ENCODE data around the gene HP1BP3. TPM values are rescaled to one million over a fixed set of nuclear protein-coding genes. Genes with fewer than 3 reads are reported as not detected.
"Not testable (repeated sequence)": the region's sequence is repeated elsewhere in the genome, so short reads cannot be mapped to it uniquely, and the experiment has no call there.

HP1BP3 gene, protein sequence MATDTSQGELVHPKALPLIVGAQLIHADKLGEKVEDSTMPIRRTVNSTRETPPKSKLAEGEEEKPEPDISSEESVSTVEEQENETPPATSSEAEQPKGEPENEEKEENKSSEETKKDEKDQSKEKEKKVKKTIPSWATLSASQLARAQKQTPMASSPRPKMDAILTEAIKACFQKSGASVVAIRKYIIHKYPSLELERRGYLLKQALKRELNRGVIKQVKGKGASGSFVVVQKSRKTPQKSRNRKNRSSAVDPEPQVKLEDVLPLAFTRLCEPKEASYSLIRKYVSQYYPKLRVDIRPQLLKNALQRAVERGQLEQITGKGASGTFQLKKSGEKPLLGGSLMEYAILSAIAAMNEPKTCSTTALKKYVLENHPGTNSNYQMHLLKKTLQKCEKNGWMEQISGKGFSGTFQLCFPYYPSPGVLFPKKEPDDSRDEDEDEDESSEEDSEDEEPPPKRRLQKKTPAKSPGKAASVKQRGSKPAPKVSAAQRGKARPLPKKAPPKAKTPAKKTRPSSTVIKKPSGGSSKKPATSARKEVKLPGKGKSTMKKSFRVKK
- total RNA-seq (2014; rRNA removed; shearing (Covaris generic)): 194 and 276 TPM in 2 replicates

DNA sequence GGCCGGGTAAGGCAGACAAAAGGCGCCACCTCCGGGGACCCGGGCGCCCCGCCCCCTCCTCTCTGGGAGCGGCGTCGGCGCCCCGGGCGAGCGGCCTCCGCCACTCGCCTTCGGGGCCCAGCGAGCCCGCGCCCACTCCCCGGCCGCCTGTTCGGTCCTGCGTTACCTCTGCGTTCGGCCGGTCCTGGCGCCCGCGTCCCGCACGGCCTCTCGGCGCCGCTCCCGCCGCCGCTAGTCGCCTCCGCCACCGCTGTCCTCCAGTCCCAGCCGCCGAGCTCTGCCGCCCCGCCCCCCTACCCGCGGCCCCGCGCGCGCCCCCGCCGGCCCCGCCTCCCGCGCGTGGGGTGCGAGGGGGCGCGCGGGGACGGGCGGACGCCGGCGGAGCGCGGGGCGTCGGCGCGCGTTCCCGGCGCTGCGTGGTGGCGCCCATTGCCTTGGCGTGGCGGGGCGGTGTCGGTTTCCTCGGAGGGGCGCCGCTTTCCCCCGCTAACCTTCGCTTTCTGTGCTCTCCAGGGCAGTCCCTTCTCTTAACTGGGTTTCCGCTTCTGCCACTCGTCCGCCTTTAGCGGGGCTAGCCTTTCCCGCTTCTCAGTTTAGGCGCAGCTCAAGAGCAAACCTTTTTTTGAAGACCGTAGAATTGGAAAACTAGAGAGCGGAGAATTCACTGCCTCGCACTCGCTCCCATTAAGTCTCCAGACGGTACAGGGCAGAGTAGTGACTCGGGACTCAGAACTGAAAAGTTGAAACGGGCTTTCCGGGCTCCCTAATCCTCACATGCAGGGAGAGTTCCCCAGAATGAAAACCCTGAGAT, at the start of gene HP1BP3:
Gene HP1BP3 (minus strand): TSS at position 279 of the 811 bp plus-strand sequence. CDS start 6,867 bp downstream, outside the sequence.
- peak; percentile 69 for DNase-seq (ENCODE audit: low spot score)
- in situ Hi-C loops (cut with HindIII; ENCODE audit: low sequenced_read_pairs): no loop called here

- in situ Hi-C loops (cut with HindIII; ENCODE audit: low sequenced_read_pairs): no loop called here
- DNase-seq (ENCODE audit: low spot score): no peak
These were observed 49.1 kb upstream of the HP1BP3 start for GRCh38 chr1:20836230-20836629.

- no peak for DNase-seq (ENCODE audit: low spot score)
- in situ Hi-C loops (cut with HindIII; ENCODE audit: low sequenced_read_pairs): no loop called here
These were observed 47.7 kb upstream of the HP1BP3 start for GRCh38 chr1:20834780-20835179.

GRCh38 chr1:20834192-20834591, 47.1 kb upstream of the HP1BP3 start:
- DNase-seq (ENCODE audit: low spot score): no peak
- in situ Hi-C loops (cut with HindIII; ENCODE audit: low sequenced_read_pairs): no loop called here

DNA sequence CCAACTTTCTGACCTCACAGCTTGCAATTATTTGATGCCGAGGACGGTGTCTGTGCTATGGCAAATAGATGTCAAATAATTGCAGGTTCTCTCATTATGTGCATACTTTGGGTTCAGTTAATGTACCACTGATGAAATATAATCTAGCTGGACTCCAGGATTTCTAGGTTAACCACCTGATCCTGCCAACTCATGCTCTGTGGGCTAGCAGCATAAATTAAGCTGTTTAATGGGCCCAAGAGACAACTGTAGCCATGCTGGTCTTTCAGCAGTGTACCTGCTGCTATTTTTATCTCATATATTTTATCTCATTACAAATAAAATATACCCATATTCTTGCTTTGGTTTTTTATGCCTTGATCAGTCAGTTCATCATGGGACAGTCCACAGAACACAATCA, 43.3 kb upstream of the HP1BP3 start:
- in situ Hi-C loops (cut with HindIII; ENCODE audit: low sequenced_read_pairs): no loop called here

GRCh38 chr1:20829946-20830345, 42.8 kb upstream of the HP1BP3 start:
- no peak for DNase-seq (ENCODE audit: low spot score)
- in situ Hi-C loops (cut with HindIII; ENCODE audit: low sequenced_read_pairs): no loop called here

More for the DNA sequence above, 43.3 kb upstream of the HP1BP3 start:
- DNase-seq (ENCODE audit: low spot score): no peak

GRCh38 chr1:20829531-20829930, 42.4 kb upstream of the HP1BP3 start:
- in situ Hi-C loops (cut with HindIII; ENCODE audit: low sequenced_read_pairs): no loop called here
- DNase-seq (ENCODE audit: low spot score): no peak

- in situ Hi-C loops (cut with HindIII; ENCODE audit: low sequenced_read_pairs): no loop called here
- no peak for DNase-seq (ENCODE audit: low spot score)
These were observed 36.7 kb upstream of the HP1BP3 start for GRCh38 chr1:20823845-20824244.

DNA sequence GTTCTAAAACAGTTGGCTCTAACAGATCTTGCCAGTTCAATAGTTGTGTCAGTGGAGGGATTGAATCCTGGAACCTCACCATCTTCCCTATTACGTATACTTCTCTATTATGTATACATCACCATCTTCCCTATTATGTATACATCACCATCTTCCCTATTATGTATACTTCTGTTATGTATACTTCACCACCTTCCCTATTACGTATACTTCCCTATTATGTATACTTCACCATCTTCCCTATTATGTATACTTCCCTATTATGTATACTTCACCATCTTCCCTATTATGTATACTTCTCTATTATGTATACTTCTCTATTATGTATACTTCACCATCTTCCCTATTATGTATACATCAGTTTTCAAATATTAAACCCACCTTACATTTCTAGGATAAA, 34.4 kb upstream of the HP1BP3 start:
- in situ Hi-C loops (cut with HindIII; ENCODE audit: low sequenced_read_pairs): no loop called here

DNA sequence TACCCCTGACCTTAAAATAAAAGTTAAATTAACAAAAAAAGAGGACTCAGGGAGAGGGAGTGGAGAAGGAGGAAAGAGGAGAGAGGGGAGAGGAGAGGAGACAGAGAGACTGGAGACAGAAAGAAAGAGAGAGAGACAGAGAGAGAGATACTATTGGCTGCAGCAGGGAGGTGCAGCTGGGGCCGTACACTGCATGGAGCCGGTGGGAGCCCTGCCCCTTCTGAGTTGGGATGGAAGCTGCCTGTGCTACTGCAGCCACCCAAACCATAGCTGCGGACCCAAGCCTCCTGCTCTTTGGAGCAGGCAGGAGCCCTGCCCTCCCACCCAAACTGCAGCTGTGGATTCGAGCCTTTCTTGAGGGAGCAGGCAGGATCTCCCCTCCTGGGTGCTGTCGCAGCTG, 32.7 kb upstream of the HP1BP3 start:
- no peak for DNase-seq (ENCODE audit: low spot score)

More for the DNA sequence above, 34.4 kb upstream of the HP1BP3 start:
- no peak for DNase-seq (ENCODE audit: low spot score)

DNA sequence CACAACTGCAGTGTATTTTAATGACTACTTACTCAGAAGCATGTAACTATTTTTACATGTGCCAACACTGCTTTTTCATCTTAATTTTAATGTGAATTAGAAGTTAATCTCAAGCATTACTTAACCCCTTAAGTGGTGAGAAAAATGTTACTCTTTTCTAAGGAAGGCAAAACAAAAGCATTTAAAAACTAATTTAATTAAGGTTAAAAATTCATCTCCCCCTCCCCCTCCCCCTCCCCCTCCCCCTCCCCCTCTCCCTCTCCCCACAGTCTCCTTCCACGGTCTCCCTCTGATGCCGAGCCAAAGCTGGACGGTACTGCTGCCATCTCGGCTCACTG, 27.4 kb upstream of the HP1BP3 start:
- no peak for DNase-seq (ENCODE audit: low spot score)
- in situ Hi-C loops (cut with HindIII; ENCODE audit: low sequenced_read_pairs): no loop called here

More for the DNA sequence above, 32.7 kb upstream of the HP1BP3 start:
- in situ Hi-C loops (cut with HindIII; ENCODE audit: low sequenced_read_pairs): no loop called here

GRCh38 chr1:20811916-20812315, 24.8 kb upstream of the HP1BP3 start:
- no peak for DNase-seq (ENCODE audit: low spot score)
- in situ Hi-C loops (cut with HindIII; ENCODE audit: low sequenced_read_pairs): no loop called here

- in situ Hi-C loops (cut with HindIII; ENCODE audit: low sequenced_read_pairs): no loop called here
- DNase-seq (ENCODE audit: low spot score): no peak
These were observed 6.1 kb upstream of the HP1BP3 start for GRCh38 chr1:20793236-20793635.

GRCh38 chr1:20792196-20792595, 5.1 kb upstream of the HP1BP3 start:
- in situ Hi-C loops (cut with HindIII; ENCODE audit: low sequenced_read_pairs): no loop called here
- no peak for DNase-seq (ENCODE audit: low spot score)

DNA sequence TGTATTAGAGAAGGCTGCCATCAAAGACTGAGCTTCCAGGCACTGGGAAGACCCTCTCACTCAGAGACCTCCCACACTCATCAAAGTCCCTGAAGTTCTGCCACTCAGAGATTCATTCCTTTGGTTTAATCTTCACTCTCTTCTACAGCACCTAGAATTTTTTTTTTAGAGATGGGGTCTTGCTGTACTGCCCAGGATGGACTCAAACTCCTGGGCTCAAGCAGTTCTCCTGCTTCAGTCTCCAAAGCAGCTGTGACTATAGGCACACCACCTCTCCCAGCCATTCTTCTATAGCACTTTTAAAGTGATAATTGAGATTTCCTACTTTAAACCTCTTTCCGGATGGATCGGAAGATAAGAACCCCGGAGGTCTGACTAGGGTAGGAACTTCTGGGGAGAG, 3.7 kb upstream of the HP1BP3 start:
- in situ Hi-C loops (cut with HindIII; ENCODE audit: low sequenced_read_pairs): no loop called here
- no peak for DNase-seq (ENCODE audit: low spot score)

DNA sequence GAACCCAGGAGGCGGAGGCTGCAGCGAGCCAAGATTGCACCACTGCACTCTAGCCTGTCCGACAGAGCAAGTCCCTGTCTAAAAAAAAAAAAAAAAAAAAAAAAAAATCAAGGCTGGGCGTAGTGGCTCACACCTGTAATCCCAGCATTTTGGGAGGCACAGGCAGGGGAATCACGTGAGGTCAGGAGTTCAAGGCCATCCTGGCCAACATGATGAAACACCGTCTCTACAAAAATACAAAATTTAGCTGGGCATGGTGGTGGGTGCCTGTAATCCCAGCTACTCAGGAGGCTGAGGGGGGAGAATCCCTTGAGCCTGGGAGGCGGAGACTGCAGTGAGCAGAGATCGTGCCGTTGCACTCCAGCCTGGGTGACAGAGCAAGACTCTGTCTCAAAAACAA, 2.5 kb upstream of the HP1BP3 start:
- DNase-seq (ENCODE audit: low spot score); in situ Hi-C loops (cut with HindIII; ENCODE audit: low sequenced_read_pairs): not testable (repeated sequence)

DNA sequence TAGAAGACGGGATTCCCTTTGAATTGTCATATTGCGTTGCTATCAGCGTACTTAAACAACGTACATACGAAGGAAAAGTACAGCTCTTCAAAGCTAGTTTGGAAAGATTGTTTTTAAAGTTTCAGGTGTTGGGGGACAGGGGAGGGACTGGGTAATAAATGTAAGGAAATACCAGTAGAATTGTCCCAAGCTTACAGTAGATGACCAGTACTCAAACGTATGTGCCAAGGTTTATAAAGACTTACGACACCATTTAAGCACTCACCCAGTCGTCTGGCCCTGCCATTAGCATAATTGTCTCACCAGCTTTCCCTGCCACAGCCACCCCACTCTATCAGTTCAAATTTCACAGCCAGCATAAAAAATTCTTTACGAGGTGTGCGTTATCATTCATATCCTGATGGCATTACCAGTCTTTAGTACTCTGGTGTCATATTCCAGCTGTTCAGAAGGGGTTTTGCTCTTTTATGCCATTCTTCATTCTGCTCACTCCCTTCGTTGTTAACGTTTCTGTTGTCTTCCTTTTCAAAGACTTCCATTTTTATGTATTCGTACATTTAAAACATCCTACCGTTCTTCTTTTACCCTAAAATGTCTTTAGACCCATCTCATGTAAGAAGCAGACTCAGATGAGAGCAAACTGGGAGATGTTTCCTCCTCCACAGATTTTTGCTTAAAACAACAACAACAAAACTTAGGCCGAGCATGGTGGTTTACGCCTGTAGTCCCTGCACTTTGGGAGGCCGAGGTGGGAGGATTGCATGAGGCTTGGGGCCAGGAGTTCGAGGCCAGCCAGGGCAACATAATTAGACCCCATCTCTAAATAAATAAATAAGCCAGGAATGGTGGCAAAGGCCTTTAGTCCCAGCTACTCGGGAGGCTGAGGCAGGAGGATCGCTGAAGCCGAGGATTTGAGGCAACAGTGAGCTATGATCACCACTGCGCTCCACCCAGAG, 1.0 kb upstream of the HP1BP3 start:
- DNase-seq (ENCODE audit: low spot score): no peak
- in situ Hi-C loops (cut with HindIII; ENCODE audit: low sequenced_read_pairs): no loop called here

GRCh38 chr1:20786253-20787028, 666 bp downstream of the HP1BP3 start:
- in situ Hi-C loops (cut with HindIII; ENCODE audit: low sequenced_read_pairs): no loop called here
- peak; percentile 91 for DNase-seq (ENCODE audit: low spot score)

Measured in G401 (cell line).